Endothelial cell of umbilical vein (primary cell): ENCODE data around the gene CGB3. TPM values are rescaled to one million over a fixed set of nuclear protein-coding genes. Genes with fewer than 3 reads are reported as not detected.

ENCODE experiments used
- BruUV-seq: library from RNA; stranded (reverse); fragments of 400-500 nt; replicated peaks from 2 replicates; lab custom pipeline; 2021; lab: Mats Ljungman, UMichigan
- CTCF ChIA-PET: fragments of 300-600, 350-600 bp; sonication (Branson Sonifier 250); formaldehyde crosslinking; loops from one replicate; lab custom pipeline; 2021; ENCODE audit warnings: antibody characterized with exemption, inconsistent platforms; lab: Charles Lee
- POLR2A ChIA-PET: fragments of 300-600, 350-600 bp; sonication (Branson Sonifier 250); formaldehyde crosslinking; loops from one replicate; lab custom pipeline; 2021; ENCODE audit warnings: antibody characterized with exemption, inconsistent platforms; lab: Charles Lee
- DNase-seq: peaks from one replicate; pipeline ENCODE4 v3.0.0-alpha.2; 2011; ENCODE audit warnings: low read depth, low spot score
- FAIRE-seq: peaks from 2 replicates; lab custom pipeline; 2011; peaks lifted over from hg19 to GRCh38; lab: Jason Lieb, UNC
- H2AFZ ChIP-seq: 2 replicates; pipeline ENCODE4 v1.6.0; 2012; ENCODE audit warnings: low read depth, low read length, control low read depth, inconsistent platforms
- H3K27ac ChIP-seq: 2 replicates; pipeline ENCODE4 v1.5.1; 2011; ENCODE audit warnings: low read depth, mild to moderate bottlenecking, control low read depth, low read length, moderate library complexity; ENCODE audit not compliant: insufficient read depth
- H3K27me3 ChIP-seq, 2 experiments: 2 replicates each; pipeline versions ENCODE4 v1.6.0 to v1.6.1; 2011; ENCODE audit warnings: low read length in 2 of 2, mixed read lengths in 1 of 2; ENCODE audit not compliant: control insufficient read depth in 2 of 2, insufficient read depth in 2 of 2
- H3K36me3 ChIP-seq, 2 experiments: 2 replicates in 1 of 2; 3 replicates in 1 of 2; pipeline ENCODE4 v1.5.1; 2011; ENCODE audit warnings: low read length in 2 of 2, mild to moderate bottlenecking in 1 of 2, moderate library complexity in 1 of 2; ENCODE audit not compliant: control insufficient read depth in 2 of 2, insufficient read depth in 2 of 2; ENCODE audit errors: extremely low read depth in 1 of 2
- H3K4me1 ChIP-seq: 3 replicates; pipeline ENCODE4 v1.5.1; 2011; ENCODE audit warnings: mild to moderate bottlenecking, low read length; ENCODE audit not compliant: control insufficient read depth, insufficient read depth; ENCODE audit errors: extremely low read depth
- H3K4me2 ChIP-seq: 2 replicates; pipeline ENCODE4 v1.6.1; 2011; ENCODE audit warnings: low read length, control low read depth, mixed read lengths; ENCODE audit not compliant: insufficient read depth
- H3K4me3 ChIP-seq, 3 experiments: fragments of 200-600 bp in 1 of 3; sonication (generic), shearing (Covaris generic) in 1 of 3; replicated peaks in 1 of 3; 2 replicates each; pipeline ENCODE4 v1.5.1; 2011 to 2016; ENCODE audit warnings: control low read depth in 3 of 3, low read length in 3 of 3, mild to moderate bottlenecking in 2 of 3, inconsistent platforms in 1 of 3, low read depth in 1 of 3, moderate library complexity in 1 of 3; ENCODE audit not compliant: insufficient read depth in 1 of 3
- H3K79me2 ChIP-seq: 2 replicates; pipeline ENCODE4 v1.6.0; 2012; ENCODE audit warnings: low read length, inconsistent platforms; ENCODE audit not compliant: control insufficient read depth, insufficient read depth
- H3K9ac ChIP-seq: replicated peaks from 2 replicates; pipeline ENCODE3; 2011; ENCODE audit warnings: low read length, control low read depth; ENCODE audit not compliant: insufficient read depth; ENCODE audit errors: extremely low read depth
- H3K9me1 ChIP-seq: replicated peaks from 3 replicates; pipeline ENCODE4 v1.6.0; 2011; ENCODE audit warnings: mild to moderate bottlenecking, low read length; ENCODE audit not compliant: control insufficient read depth, insufficient read depth; ENCODE audit errors: extremely low read depth
- H3K9me3 ChIP-seq: replicated peaks from 2 replicates; pipeline ENCODE4 v1.5.1; 2012; ENCODE audit warnings: low read length, inconsistent platforms; ENCODE audit not compliant: control insufficient read depth, insufficient read depth
- H4K20me1 ChIP-seq: replicated peaks from 2 replicates; pipeline ENCODE3; 2011; ENCODE audit warnings: mild to moderate bottlenecking, low read length; ENCODE audit not compliant: control insufficient read depth, insufficient read depth; ENCODE audit errors: extremely low read depth
- EZH2 ChIP-seq: IDR thresholded peaks from 2 replicates; pipeline ENCODE4 v1.6.1; 2012; ENCODE audit warnings: borderline replicate concordance, low read depth, mild to moderate bottlenecking, moderate library complexity, low read length, inconsistent platforms; ENCODE audit not compliant: severe bottlenecking
- FOS ChIP-seq: IDR thresholded peaks from 2 replicates; pipeline ENCODE4 v1.6.1; 2011; ENCODE audit warnings: mild to moderate bottlenecking, low read length, moderate library complexity, borderline replicate concordance; ENCODE audit not compliant: insufficient read depth
- GATA2 ChIP-seq: IDR thresholded peaks from 2 replicates; pipeline ENCODE4 v1.7.0; 2011; ENCODE audit warnings: low read depth, mild to moderate bottlenecking, moderate library complexity, mixed read lengths, low read length; ENCODE audit not compliant: insufficient read length, insufficient read depth
- JUN ChIP-seq: IDR thresholded peaks from 2 replicates; pipeline ENCODE4 v1.6.1; 2011; ENCODE audit warnings: borderline replicate concordance, low read depth; ENCODE audit not compliant: insufficient read length, insufficient read depth
- MYC ChIP-seq: IDR thresholded peaks from one replicate; pipeline ENCODE4 v1.6.1; 2011; ENCODE audit warnings: mild to moderate bottlenecking, low read depth, low read length
- POLR2A ChIP-seq: IDR thresholded peaks from 2 replicates; pipeline ENCODE4 v1.6.1; 2012; ENCODE audit warnings: low read depth, mild to moderate bottlenecking, control low read depth, low read length
- POLR2AphosphoS5 ChIP-seq: IDR thresholded peaks from 2 replicates; pipeline ENCODE4 v1.6.1; 2012; ENCODE audit warnings: low read depth, mild to moderate bottlenecking, control low read depth, low read length, moderate library complexity; ENCODE audit not compliant: insufficient read depth
- dilution Hi-C: fragments of 300-500 bp; cut with MboI; formaldehyde crosslinking; loops from one replicate; pipeline ENCODE4 v1.15.0; 2019; ENCODE audit warnings: low sequenced_read_pairs; ENCODE audit not compliant: extremely low pct_ligation_motif_present
- intact Hi-C: fragments of 100-400 bp; cut with micrococcal nuclease; formaldehyde crosslinking; loops from one replicate; pipeline ENCODE4 v1.10.0; 2022
- polyA plus RNA-seq, 4 experiments: library from polyadenylated mRNA; depleted of rRNA in 3 of 4; stranded (reverse) in 3 of 4; unstranded in 1 of 4; fragments of >200 nt; gene quantifications; 2 replicates each; pipeline versions ENCODE4 v1.2.1 to v1.2.3, GENCODE V29; 2011 to 2012; ENCODE audit warnings: missing spikeins in 1 of 4
- total RNA-seq: library from RNA; stranded (reverse); gene quantifications from 2 replicates; pipeline ENCODE4 v1.2.3, GENCODE V29; 2021
- TF ChIP-seq, protein P1 (sequence below): IDR thresholded peaks from 2 replicates; pipeline ENCODE4 v1.6.1; 2011; ENCODE audit not compliant: insufficient read depth, insufficient read length
- TF ChIP-seq, protein P2 (sequence below), 2 donors: IDR thresholded peaks; 1 replicate in 1 of 2; 2 replicates in 1 of 2; pipeline ENCODE4 v1.5.1; 2011; ENCODE audit warnings: low read length in 2 of 2, mild to moderate bottlenecking in 2 of 2, moderate library complexity in 2 of 2, control low read depth in 1 of 2, inconsistent platforms in 1 of 2, low read depth in 1 of 2; ENCODE audit not compliant: insufficient read depth in 1 of 2; ENCODE audit errors: extremely low read depth in 1 of 2

Gene CGB3
- total and polyA plus RNA-seq, 2 donors (not counting 3 experiments of a cell fraction or from before 2014, with no cell fraction given), result not detected

DNA sequence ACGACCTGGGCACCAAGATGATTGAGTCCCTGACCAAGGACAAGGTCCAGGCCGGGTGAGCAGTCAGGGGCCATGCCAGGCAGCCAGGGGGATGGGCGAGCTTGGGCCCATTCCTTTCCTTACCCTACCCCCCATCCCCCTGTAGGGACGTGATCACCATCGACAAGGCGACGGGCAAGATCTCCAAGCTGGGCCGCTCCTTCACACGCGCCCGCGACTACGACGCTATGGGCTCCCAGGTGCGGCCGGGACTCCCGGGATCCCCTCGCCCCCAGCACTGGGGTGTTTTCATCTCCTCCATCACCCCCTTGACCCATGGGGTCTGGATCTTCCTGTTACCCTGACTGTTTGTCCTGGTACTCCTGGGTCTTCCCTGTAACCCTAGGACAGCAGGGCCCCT, 14.3 kb downstream of the CGB3 start:
- no peaks in the 10 kb centered on the region for H3K27me3 ChIP-seq
- BruUV-seq, result no TSS peak
- no peak overlapping the region for H3K4me3 ChIP-seq
- H3K36me3 ChIP-seq, result peaks cover 3 to 38% of the 10 kb centered on the region in 2 experiments
- H3K4me2 ChIP-seq, result no peak overlapping the region
- FAIRE-seq (no peak), DNase-seq (no peak)
- dilution Hi-C loops (no loop called here), intact Hi-C loops (no loop called here)
- H3K79me2 ChIP-seq, result no peaks in the 10 kb centered on the region
- H3K9ac ChIP-seq, result no peak overlapping the region
- H3K9me3 ChIP-seq, result no peaks in the 10 kb centered on the region
- no peaks in the 10 kb centered on the region for H4K20me1 ChIP-seq
- TF ChIP-seq JUN, result no peak
- H3K27ac ChIP-seq, result no peak overlapping the region
- ChIA-PET POLR2A (no interaction called here), CTCF (interaction anchor here (1.0 to 7.2 kb wide), 6 partner anchors 10 to 189 kb away, joined by 3 to 59 read pairs (median 4); partner anchors contain the start of genes GYS1 and RUVBL2)
- no peak overlapping the region for H2AFZ ChIP-seq
- no peaks in the 10 kb centered on the region for H3K9me1 ChIP-seq
- no peaks in the 10 kb centered on the region for H3K4me1 ChIP-seq

DNA sequence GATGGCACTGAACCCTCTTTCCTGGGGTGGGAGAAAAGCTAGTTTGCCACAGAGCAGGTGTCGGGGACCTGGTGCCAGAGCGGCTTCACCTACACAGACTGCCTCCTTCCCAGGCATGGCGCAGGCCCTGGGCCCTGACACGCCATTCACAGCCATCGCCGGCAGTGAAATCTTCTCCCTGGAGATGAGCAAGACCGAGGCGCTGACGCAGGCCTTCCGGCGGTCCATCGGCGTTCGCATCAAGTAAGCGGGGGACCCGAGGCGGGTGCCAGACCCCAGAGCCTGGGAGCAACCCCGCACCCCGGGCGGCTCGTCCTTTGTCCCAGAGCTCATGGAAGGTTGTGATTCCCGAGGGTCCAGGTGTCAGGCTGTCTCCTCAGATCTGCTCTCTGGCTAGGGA, 17.2 kb downstream of the CGB3 start:
- dilution Hi-C loops, result no loop called here

More for the DNA sequence above, 17.2 kb downstream of the CGB3 start:
- no peaks in the 10 kb centered on the region for H3K27me3 ChIP-seq
- FAIRE-seq (no peak), DNase-seq (no peak)
- no peak overlapping the region for H2AFZ ChIP-seq
- BruUV-seq, result no TSS peak
- H3K9me3 ChIP-seq, result no peaks in the 10 kb centered on the region
- intact Hi-C loops, result no loop called here
- no peaks in the 10 kb centered on the region for H3K4me1 ChIP-seq
- H3K9me1 ChIP-seq, result no peaks in the 10 kb centered on the region
- no peak overlapping the region for H3K4me2 ChIP-seq
- TF ChIP-seq GATA2 (no peak), POLR2AphosphoS5 (no peak), FOS (no peak), JUN (no peak), MYC (no peak), EZH2 (no peak), POLR2A (no peak)
- TF ChIP-seq, protein P1, sequence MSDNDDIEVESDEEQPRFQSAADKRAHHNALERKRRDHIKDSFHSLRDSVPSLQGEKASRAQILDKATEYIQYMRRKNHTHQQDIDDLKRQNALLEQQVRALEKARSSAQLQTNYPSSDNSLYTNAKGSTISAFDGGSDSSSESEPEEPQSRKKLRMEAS, result no peak
- TF ChIP-seq, protein P2, sequence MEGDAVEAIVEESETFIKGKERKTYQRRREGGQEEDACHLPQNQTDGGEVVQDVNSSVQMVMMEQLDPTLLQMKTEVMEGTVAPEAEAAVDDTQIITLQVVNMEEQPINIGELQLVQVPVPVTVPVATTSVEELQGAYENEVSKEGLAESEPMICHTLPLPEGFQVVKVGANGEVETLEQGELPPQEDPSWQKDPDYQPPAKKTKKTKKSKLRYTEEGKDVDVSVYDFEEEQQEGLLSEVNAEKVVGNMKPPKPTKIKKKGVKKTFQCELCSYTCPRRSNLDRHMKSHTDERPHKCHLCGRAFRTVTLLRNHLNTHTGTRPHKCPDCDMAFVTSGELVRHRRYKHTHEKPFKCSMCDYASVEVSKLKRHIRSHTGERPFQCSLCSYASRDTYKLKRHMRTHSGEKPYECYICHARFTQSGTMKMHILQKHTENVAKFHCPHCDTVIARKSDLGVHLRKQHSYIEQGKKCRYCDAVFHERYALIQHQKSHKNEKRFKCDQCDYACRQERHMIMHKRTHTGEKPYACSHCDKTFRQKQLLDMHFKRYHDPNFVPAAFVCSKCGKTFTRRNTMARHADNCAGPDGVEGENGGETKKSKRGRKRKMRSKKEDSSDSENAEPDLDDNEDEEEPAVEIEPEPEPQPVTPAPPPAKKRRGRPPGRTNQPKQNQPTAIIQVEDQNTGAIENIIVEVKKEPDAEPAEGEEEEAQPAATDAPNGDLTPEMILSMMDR (IDR thresholded peaks at IDR 0.05; ENCODE audit: extremely low read depth in 1 of 2, insufficient read depth in 1 of 2, low read depth in 1 of 2, low read length in 2 of 2), result no peak
- no peak overlapping the region for H3K9ac ChIP-seq
- POLR2A ChIA-PET, result no interaction called here
- H3K79me2 ChIP-seq, result no peaks in the 10 kb centered on the region
- CTCF ChIA-PET, result no interaction called here
- no peak overlapping the region for H3K27ac ChIP-seq
- H3K36me3 ChIP-seq, result peaks cover 8 to 37% of the 10 kb centered on the region in 2 experiments
- no peak overlapping the region for H3K4me3 ChIP-seq
- H4K20me1 ChIP-seq, result no peaks in the 10 kb centered on the region
